Stimulated activated CD4-positive, alpha-beta T cell treated with anti-CD3 and anti-CD28 coated beads, Interleukin-12 subunit alpha, Interleukin-12 subunit beta, amount 100 ng/mL, for 4 hours (primary cell): Measurements from ENCODE around the gene UPK3B.
A peak's percentile ranks its signal among the peaks of the same experiment; 100 is the strongest.
"Not testable (repeated sequence)": the region's sequence is repeated elsewhere in the genome, so short reads cannot be mapped to it uniquely, and the experiment has no call there.

Experiments used
- DNase-seq: peaks from one replicate; pipeline ENCODE4 v3.0.0-alpha.2; 2020

Gene UPK3B

DNA sequence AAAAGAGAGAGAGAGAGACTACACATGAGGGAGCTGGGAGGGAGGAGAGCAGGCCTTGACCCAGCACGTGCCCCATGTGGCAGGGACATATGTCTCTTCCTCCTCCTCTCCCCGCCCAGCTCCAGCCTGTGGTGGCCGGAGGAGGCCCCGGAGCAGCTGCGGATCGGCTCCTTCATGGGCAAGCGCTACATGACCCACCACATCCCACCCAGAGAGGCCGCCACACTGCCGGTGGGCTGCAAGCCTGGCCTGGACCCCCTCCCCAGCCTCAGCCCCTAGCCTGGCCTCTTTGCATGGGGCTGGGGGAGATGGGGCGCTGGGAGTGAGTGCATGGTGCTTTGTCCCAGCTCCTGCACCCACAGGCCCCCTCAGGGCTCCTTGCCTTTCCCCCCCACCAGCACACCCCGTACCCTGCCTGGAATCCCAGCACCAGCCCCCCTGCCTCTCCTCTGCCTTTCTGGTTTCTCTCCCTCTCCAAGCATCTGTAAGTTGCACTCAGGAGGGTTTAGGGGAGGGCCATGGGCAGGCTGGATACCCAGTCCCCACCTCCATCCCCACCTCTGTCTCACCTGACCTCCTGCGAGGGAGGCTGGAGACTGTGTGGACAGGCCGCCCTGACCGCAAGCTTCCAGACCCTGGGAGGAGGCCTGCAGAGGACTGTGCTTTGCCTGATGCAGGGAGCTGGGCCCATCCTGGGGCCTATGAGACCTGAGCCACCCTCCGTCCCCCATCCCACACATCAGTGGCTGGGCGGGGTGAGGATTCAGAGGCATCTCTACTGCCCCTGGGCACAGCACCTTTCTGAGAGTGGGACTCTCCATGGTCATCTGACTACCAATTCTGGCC is 4.8 kb downstream of the UPK3B start:
- DNase-seq: no peak

GRCh38 chr7:76515999-76516443 is 5.7 kb downstream of the UPK3B start:
- DNase-seq: no peak

GRCh38 chr7:76516932-76517331 is 6.6 kb downstream of the UPK3B start:
- not testable (repeated sequence) for DNase-seq

- not testable (repeated sequence) for DNase-seq
Observed at GRCh38 chr7:76526183-76526582, 15.8 kb downstream of the UPK3B start.

- not testable (repeated sequence) for DNase-seq
Observed at GRCh38 chr7:76531643-76532042, 21.3 kb downstream of the UPK3B start.

GRCh38 chr7:76543197-76543596 is 32.8 kb downstream of the UPK3B start, which contains the start of gene SPDYE16:
TSS of gene SPDYE16 (minus strand) at chr7:76543297. CDS start at chr7:76541459, 1,838 bp downstream.
- not testable (repeated sequence) for DNase-seq

DNA sequence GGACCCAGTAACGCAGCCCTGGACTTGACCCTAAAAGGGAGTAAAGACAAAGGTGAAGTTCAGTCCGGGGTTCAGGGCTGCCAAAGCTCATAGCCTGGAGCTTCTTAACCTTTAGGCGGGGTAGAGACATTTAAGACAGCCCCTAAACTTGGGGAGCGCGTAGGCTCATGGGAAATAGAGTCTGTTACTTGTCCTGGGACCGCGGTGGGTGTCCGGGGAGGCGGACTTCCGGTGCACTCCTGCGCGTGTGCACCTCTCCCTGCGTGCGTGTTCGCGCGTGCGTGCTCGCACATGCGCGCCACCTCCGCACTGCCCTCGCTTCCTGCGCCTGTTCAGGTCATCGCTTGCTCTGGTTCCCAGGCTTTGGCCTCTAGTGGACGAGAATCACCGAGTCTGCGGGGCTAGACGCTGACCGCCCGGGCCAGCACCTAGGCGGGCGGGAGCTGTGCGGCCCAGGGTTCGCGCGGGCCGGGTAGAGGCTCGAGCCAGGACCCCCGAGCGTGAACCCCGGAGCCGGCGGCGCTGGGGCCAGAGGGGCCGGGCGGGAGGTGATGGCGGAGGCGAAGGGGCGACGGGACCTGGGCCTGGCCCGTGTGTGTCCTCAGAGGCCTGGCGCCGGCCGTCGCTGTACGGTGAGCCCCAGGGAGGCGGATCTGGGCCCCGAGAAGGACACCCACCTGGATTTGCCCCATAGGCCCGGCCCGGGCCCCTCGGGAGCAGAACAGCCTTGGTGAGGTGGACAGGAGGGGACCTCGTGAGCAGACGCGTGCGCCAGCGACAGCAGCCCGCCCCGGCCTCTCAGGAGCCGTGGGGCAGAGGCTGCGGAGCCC is 38.9 kb downstream of the UPK3B start:
- DNase-seq: peak; percentile 75

- DNase-seq: not testable (repeated sequence)
Observed at GRCh38 chr7:76549855-76550248, 39.5 kb downstream of the UPK3B start.

- not testable (repeated sequence) for DNase-seq
Observed at GRCh38 chr7:76551992-76552391, 41.6 kb downstream of the UPK3B start.

DNA sequence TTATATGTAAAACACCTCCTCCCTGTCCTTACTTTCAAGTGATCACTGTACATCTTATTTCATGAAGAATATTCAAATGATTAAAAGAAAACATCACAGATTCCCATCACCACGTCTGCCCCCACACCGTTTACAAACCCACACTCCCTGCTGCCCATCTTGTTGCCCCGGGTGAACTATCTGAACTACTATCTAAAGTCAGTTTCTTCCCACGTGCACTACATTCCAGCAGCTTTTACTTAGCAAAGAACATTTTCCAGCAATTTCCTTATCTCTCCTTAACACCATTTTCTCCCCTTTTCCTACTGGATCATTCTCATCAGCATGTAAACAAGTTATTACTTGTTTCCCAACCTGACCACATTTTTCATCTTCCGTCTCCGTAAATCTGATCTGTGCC is 49.3 kb downstream of the UPK3B start:
- not testable (repeated sequence) for DNase-seq

DNA sequence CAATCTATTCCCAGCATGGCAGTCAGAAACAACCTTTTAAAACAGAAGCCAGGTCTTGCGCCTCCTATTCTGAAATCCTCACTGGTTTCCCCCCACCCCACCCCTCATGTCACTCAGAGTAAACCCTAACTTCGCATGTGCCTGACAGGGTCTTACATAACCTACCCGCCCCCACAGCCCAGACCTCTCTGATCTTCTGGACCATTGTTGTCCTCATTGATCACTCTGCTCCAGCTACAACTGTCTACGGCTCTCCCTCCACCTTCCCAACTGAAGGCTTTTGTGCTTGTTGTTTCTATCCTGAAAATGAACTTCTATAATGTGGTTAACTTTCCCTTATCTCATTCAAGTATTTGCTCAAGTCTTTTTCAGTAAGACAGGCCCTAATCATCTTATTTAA is 49.8 kb downstream of the UPK3B start:
- not testable (repeated sequence) for DNase-seq

DNA sequence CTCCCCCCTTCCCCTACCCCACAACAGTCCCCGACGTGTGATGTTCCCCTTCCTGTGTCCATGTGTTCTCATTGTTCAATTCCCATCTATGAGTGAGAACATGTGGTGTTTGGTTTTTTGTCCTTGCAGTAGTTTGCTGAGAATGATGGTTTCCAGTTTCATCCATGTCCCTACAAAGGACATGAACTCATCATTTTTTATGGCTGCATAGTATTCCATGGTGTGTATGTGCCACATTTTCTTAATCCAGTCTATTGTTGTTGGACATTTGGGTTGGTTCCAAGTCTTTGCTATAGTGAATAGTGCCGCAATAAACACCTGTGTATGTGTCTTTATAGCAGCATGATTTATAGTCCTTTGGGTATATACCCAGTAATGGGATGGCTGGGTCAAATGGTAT is 51.0 kb downstream of the UPK3B start:
- not testable (repeated sequence) for DNase-seq

GRCh38 chr7:76565001-76565400 is 54.6 kb downstream of the UPK3B start:
- DNase-seq: not testable (repeated sequence)
